SK-N-MC (cell line): ENCODE results near the gene CASP10.

Experiments used
- EZH2 ChIP-seq: fragments of 200-600 bp; sonication (generic); IDR thresholded peaks from one replicate; pipeline ENCODE4 v1.6.1; 2017; ENCODE audit warnings: antibody characterized with exemption
- FOXP2 ChIP-seq: optimal IDR thresholded peaks from 2 replicates; pipeline ENCODE3; 2011; ENCODE audit warnings: mild to moderate bottlenecking, moderate library complexity; ENCODE audit not compliant: insufficient read depth; ENCODE audit errors: extremely low read length, control extremely low read depth
- POLR2AphosphoS5 ChIP-seq: IDR thresholded peaks from 2 replicates; pipeline ENCODE4 v1.6.1; 2012; ENCODE audit warnings: mild to moderate bottlenecking, low read depth, low read length, borderline replicate concordance

GRCh38 chr2:201275990-201276389, 93.0 kb downstream of the CASP10 start:
- TF ChIP-seq POLR2AphosphoS5 (no peak), EZH2 (no peak), FOXP2 (no peak)
